GM13977 (cell line): ENCODE results near the gene SPRYD3.
"Not testable (repeated sequence)": the region's sequence is repeated elsewhere in the genome, so short reads cannot be mapped to it uniquely, and the experiment has no call there.

ENCODE experiments used
- DNase-seq: peaks from one replicate; pipeline ENCODE4 v3.0.0; 2012; ENCODE audit warnings: low spot score
- CTCF ChIP-seq: IDR thresholded peaks from 2 replicates; pipeline ENCODE4 v1.5.1; 2012; ENCODE audit warnings: mild to moderate bottlenecking, control low read depth; ENCODE audit not compliant: insufficient read depth; ENCODE audit errors: extremely low read depth, missing control alignments
- in situ Hi-C: fragments of 300-500 bp; cut with MboI; formaldehyde crosslinking; loops from one replicate; pipeline ENCODE4 v1.12.0; 2022; ENCODE audit warnings: low sequenced_read_pairs, low pct_unique_long_range_greater_than_20kb, mixed read lengths, inconsistent platforms; ENCODE audit not compliant: unreplicated experiment

SPRYD3 gene

GRCh38 chr12:53118751-53119300 is 39.6 kb upstream of the SPRYD3 start:
- DNase-seq: no peak
- in situ Hi-C loops: no loop called here
- no peak for TF ChIP-seq CTCF

- no peak for TF ChIP-seq CTCF
- in situ Hi-C loops: no loop called here
- DNase-seq: peak; percentile 7
Observed at GRCh38 chr12:53115891-53116648, 36.9 kb upstream of the SPRYD3 start.

GRCh38 chr12:53115112-53115890 is 36.1 kb upstream of the SPRYD3 start:
- peak; percentile 30 for DNase-seq
- TF ChIP-seq CTCF: no peak
- in situ Hi-C loops: no loop called here

GRCh38 chr12:53113951-53114350 is 34.8 kb upstream of the SPRYD3 start:
- no peak for TF ChIP-seq CTCF
- no peak for DNase-seq
- in situ Hi-C loops: no loop called here

- TF ChIP-seq CTCF: no peak
- DNase-seq: no peak
- in situ Hi-C loops: no loop called here
Observed at GRCh38 chr12:53113136-53113705, 34.0 kb upstream of the SPRYD3 start.

- in situ Hi-C loops, DNase-seq: not testable (repeated sequence)
Observed at GRCh38 chr12:53112431-53112830, 33.2 kb upstream of the SPRYD3 start.
